ENCODE results near the gene CTU2. TPM values are rescaled to one million over a fixed set of nuclear protein-coding genes. Genes with fewer than 3 reads are reported as not detected.

Gene CTU2
- total and polyA plus RNA-seq, 9 of the 15 experiments (the other 6 are each of a cell fraction or from before 2014, with no cell fraction given): 1.3 to 105 (median 23.2) TPM

DNA sequence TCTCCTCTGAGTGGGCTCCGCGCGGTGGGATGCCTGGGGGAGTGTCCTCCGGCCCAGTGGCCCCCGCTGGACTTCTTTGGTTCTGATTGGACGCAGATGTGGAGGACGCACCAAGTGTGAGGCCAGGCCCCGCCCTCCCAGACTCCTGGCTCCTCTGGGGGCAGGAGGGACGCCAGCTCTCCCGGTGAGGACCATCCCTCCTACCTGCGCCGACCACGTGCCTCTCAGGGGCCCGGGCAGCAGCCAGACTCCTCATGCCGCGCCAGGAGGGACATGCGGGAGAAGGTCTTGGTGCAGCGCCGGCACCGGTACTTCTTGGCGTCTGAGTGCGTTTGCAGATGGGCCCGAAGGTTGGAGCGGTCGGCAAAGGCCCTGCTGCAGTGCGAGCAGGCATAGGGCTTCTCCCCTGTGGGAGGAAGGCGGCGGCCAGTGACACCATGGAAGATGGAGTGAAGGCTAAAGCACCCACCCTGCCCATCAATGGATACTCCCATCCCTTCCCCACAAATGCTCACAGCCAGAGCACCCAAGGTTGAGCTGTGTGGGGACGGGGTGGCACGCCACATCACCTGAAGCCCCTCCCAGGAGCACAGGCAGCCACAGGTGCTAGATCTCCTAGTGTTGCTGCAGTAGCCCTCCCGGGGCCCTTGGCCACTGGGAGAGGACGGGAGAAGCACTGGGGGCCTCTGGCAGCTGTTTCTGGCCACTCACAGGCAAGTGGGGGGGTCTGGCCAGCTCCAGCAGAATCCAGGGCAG lies 27.9 kb upstream of the CTU2 start:
- Histone ChIP-seq H3K36me3 (ENCODE audit: control insufficient read depth, insufficient read depth, low read length) (peaks cover 3% of the 10 kb centered on the region; the same call in 1 of the 3 replicates), H3K9me3 (replicated peaks; ENCODE audit: control insufficient read depth, insufficient read depth, low read depth, low read length) (no peaks in the 10 kb centered on the region), H3K9ac (ENCODE audit: insufficient read depth in 1 of 2, low read depth in 2 of 2, low read length in 2 of 2) (peak overlapping the region in 1 of 2 experiments; percentile 78; a peak in 2 of 4 replicates), H3K4me3 (no peak overlapping the region), H3K4me1 (replicated peaks in 1 of 2; ENCODE audit: control insufficient read depth in 2 of 2, insufficient read depth in 2 of 2, low read length in 2 of 2) (peaks cover 0 to 40% of the 10 kb centered on the region in 2 experiments; a peak in 2 of 5 replicates), H3K27me3 (ENCODE audit: control insufficient read depth in 2 of 2, insufficient read depth in 2 of 2, low read length in 2 of 2) (no peaks in the 10 kb centered on the region), H2AFZ (ENCODE audit: low read depth, low read length) (no peak overlapping the region), H3K27ac (ENCODE audit: extremely low read depth, low read depth, low read length) (no peak overlapping the region), H4K20me1 (replicated peaks; ENCODE audit: control insufficient read depth, insufficient read depth, low read length) (no peaks in the 10 kb centered on the region; the same call in 1 of the 2 replicates), H3K9me1 (ENCODE audit: control insufficient read depth, insufficient read depth, low read length) (no peaks in the 10 kb centered on the region), H3K79me2 (ENCODE audit: control insufficient read depth, insufficient read depth, low read length) (no peaks in the 10 kb centered on the region), H3K4me2 (ENCODE audit: insufficient read depth, low read length) (no peak overlapping the region)
- in situ Hi-C loops (cut with MboI): no loop called here
- ChIA-PET CTCF (ENCODE audit: low intra/inter-chr PET ratio) (no interaction called here), POLR2A (interaction anchor here (0.7 to 1.8 kb wide), 2 partner anchors 16 to 81 kb away, joined by 4 to 10 read pairs; partner anchors contain the start of gene MVD)
- intact Hi-C loops (cut with micrococcal nuclease): no loop called here
- WGBS (ENCODE audit: insufficient coverage, low coverage, missing lambda C conversion rate): 78% methylated on average over 31 of the region's 32 CpGs
- no peak for DNase-seq (ENCODE audit: extremely low read depth in 1 of 4, low spot score in 3 of 4)
- no peak for FAIRE-seq
- TF ChIP-seq, protein P1, sequence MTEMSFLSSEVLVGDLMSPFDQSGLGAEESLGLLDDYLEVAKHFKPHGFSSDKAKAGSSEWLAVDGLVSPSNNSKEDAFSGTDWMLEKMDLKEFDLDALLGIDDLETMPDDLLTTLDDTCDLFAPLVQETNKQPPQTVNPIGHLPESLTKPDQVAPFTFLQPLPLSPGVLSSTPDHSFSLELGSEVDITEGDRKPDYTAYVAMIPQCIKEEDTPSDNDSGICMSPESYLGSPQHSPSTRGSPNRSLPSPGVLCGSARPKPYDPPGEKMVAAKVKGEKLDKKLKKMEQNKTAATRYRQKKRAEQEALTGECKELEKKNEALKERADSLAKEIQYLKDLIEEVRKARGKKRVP (CRISPR knock-in tag; IDR thresholded peaks at IDR 0.05): no peak
- peak; percentile 70 for TF ChIP-seq POLR2G (IDR thresholded peaks at IDR 0.05; ENCODE audit: low read depth, low read length)
- ATAC-seq: no peak
- no TSS peak for BruUV-seq (replicated peaks)
